Peyer's patch (tissue), 4 donors: ENCODE data around the gene TRIM74. TPM values are rescaled to one million over a fixed set of nuclear protein-coding genes. Genes with fewer than 3 reads are reported as not detected.
A peak's percentile ranks its signal among the peaks of the same experiment; 100 is the strongest.
"Not testable (repeated sequence)": the region's sequence is repeated elsewhere in the genome, so short reads cannot be mapped to it uniquely, and the experiment has no call there.

Experiments used
- DNase-seq, 3 donors: peaks; one replicate each; pipeline ENCODE4 v3.0.0-alpha.2; 2017 to 2019
- H3K27ac ChIP-seq, 4 donors: fragments of 200-600 bp; sonication (generic); one replicate each; pipeline ENCODE4 v1.5.1; 2016 to 2019
- H3K27me3 ChIP-seq, 2 donors: fragments of 200-600 bp; sonication (generic); one replicate each; pipeline ENCODE4 v1.5.1; 2019
- H3K36me3 ChIP-seq, 3 donors: fragments of 200-600 bp; sonication (generic); one replicate each; pipeline ENCODE4 v1.5.1; 2016 to 2019
- H3K4me1 ChIP-seq, 4 donors: fragments of 200-600 bp; sonication (generic); one replicate each; pipeline ENCODE4 v1.5.1; 2016 to 2019
- H3K4me3 ChIP-seq, 4 donors: fragments of 200-600 bp; sonication (generic); 1 replicate in 3 of 4; 2 replicates in 1 of 4; pipeline ENCODE4 v1.5.1; 2016 to 2019; ENCODE audit warnings: mild to moderate bottlenecking in 1 of 4
- H3K9me3 ChIP-seq, 4 donors: fragments of 200-600 bp; sonication (generic); one replicate each; pipeline ENCODE4 v1.5.1; 2016 to 2019; ENCODE audit warnings: mild to moderate bottlenecking in 1 of 4
- CTCF ChIP-seq, 6 experiments: fragments of 450-650 bp in 4 of 6; fragments of 200-600 bp in 2 of 6; sonication (generic) in 1 of 6; IDR thresholded peaks; one replicate each; pipeline ENCODE4 v1.5.1; 2017 to 2019; ENCODE audit warnings: antibody characterized with exemption in 6 of 6, mild to moderate bottlenecking in 3 of 6, moderate library complexity in 1 of 6
- POLR2A ChIP-seq, 2 donors: fragments of 450-650 bp; IDR thresholded peaks; one replicate each; pipeline ENCODE4 v1.5.1; 2017; ENCODE audit warnings: antibody characterized with exemption in 2 of 2, mild to moderate bottlenecking in 2 of 2, moderate library complexity in 2 of 2
- total RNA-seq, 4 donors: library from RNA; depleted of rRNA; stranded (reverse); fragments of >200 nt; gene quantifications; one replicate each; pipeline ENCODE4 v1.1.0, GENCODE V29; 2016

TRIM74 gene
- total RNA-seq = 1 to 10 TPM in 3 of 4 donors, not detected in 1; 1.8 to 3.2 (median 1.9) TPM

GRCh38 chr7:72968980-72969516, at the start of gene TRIM74:
TRIM74 (minus strand) TSS chr7:72969466; CDS start chr7:72966157, 3,309 bp downstream.
- H3K4me1 ChIP-seq, H3K27ac ChIP-seq, H3K4me3 ChIP-seq, H3K9me3 ChIP-seq, H3K36me3 ChIP-seq, H3K27me3 ChIP-seq: not testable (repeated sequence)
- DNase-seq = peak in 1 of 3 donors; percentile 24

- not testable (repeated sequence) for H3K9me3 ChIP-seq, H3K27ac ChIP-seq, H3K4me1 ChIP-seq, H3K27me3 ChIP-seq, H3K36me3 ChIP-seq
- peak overlapping the region in 3 of 4 donors; percentile 12 to 71 (median 37) for H3K4me3 ChIP-seq
- peak in 1 of 3 donors; percentile 46 for DNase-seq
Observed at GRCh38 chr7:73006491-73006890, 37.2 kb upstream of the TRIM74 start.

- H3K9me3 ChIP-seq, H3K27me3 ChIP-seq, H3K36me3 ChIP-seq, H3K4me1 ChIP-seq: not testable (repeated sequence)
- peak; percentile 73 to 95 (median 81) for DNase-seq
- TF ChIP-seq CTCF (IDR thresholded peaks at IDR 0.05) = peak in 1 of 6 experiments; percentile 7
- TF ChIP-seq POLR2A (IDR thresholded peaks at IDR 0.05) = peak; percentile 65 to 79
- Histone ChIP-seq H3K27ac (peak overlapping the region; percentile 76 to 93 (median 92)), H3K4me3 (peak overlapping the region; percentile 45 to 71 (median 70))
Observed at GRCh38 chr7:73005693-73006447, 36.6 kb upstream of the TRIM74 start.

- not testable (repeated sequence) for H3K4me1 ChIP-seq, H3K27me3 ChIP-seq, H3K36me3 ChIP-seq, H3K9me3 ChIP-seq
- peak in 2 of 3 donors; percentile 76 to 93 for DNase-seq
- peak overlapping the region; percentile 45 to 71 (median 70) for H3K4me3 ChIP-seq
- peak overlapping the region; percentile 76 to 93 (median 92) for H3K27ac ChIP-seq
Observed at GRCh38 chr7:73005356-73005692, 36.1 kb upstream of the TRIM74 start.

GRCh38 chr7:72997887-72998468, 28.7 kb upstream of the TRIM74 start:
- not testable (repeated sequence) for DNase-seq, H3K9me3 ChIP-seq, H3K4me3 ChIP-seq, H3K36me3 ChIP-seq, H3K4me1 ChIP-seq, H3K27ac ChIP-seq, H3K27me3 ChIP-seq

- H3K27me3 ChIP-seq, DNase-seq, H3K36me3 ChIP-seq, H3K27ac ChIP-seq, H3K4me3 ChIP-seq, H3K4me1 ChIP-seq, H3K9me3 ChIP-seq: not testable (repeated sequence)
Observed at GRCh38 chr7:72997447-72997846, 28.2 kb upstream of the TRIM74 start.

- H3K4me3 ChIP-seq, H3K9me3 ChIP-seq, DNase-seq, H3K27ac ChIP-seq, H3K4me1 ChIP-seq, H3K36me3 ChIP-seq, H3K27me3 ChIP-seq: not testable (repeated sequence)
Observed at GRCh38 chr7:72995484-72995883, 26.2 kb upstream of the TRIM74 start.

- H3K27ac ChIP-seq, H3K9me3 ChIP-seq, H3K4me1 ChIP-seq, H3K27me3 ChIP-seq, DNase-seq, H3K4me3 ChIP-seq, H3K36me3 ChIP-seq: not testable (repeated sequence)
Observed at GRCh38 chr7:72990146-72990913, 21.1 kb upstream of the TRIM74 start.

- not testable (repeated sequence) for H3K4me3 ChIP-seq, DNase-seq, H3K27me3 ChIP-seq, H3K9me3 ChIP-seq, H3K4me1 ChIP-seq, H3K36me3 ChIP-seq, H3K27ac ChIP-seq
Observed at GRCh38 chr7:72982084-72982483, 12.8 kb upstream of the TRIM74 start.

GRCh38 chr7:72980382-72980781, 11.1 kb upstream of the TRIM74 start:
- H3K36me3 ChIP-seq, H3K27me3 ChIP-seq, H3K27ac ChIP-seq, H3K9me3 ChIP-seq, H3K4me3 ChIP-seq, H3K4me1 ChIP-seq: not testable (repeated sequence)
- DNase-seq = peak in 1 of 3 donors; percentile 27

GRCh38 chr7:72976434-72976833, 7.2 kb upstream of the TRIM74 start:
- H3K27ac ChIP-seq, H3K27me3 ChIP-seq, H3K36me3 ChIP-seq, H3K9me3 ChIP-seq, H3K4me1 ChIP-seq, H3K4me3 ChIP-seq: not testable (repeated sequence)
- DNase-seq = peak in 1 of 3 donors; percentile 8

- not testable (repeated sequence) for H3K27ac ChIP-seq, H3K27me3 ChIP-seq, H3K36me3 ChIP-seq, H3K4me3 ChIP-seq, H3K4me1 ChIP-seq, H3K9me3 ChIP-seq
- DNase-seq = peak in 2 of 3 donors; percentile 19 to 44
Observed at GRCh38 chr7:72975656-72976286, 6.5 kb upstream of the TRIM74 start.

GRCh38 chr7:72974781-72975180, 5.5 kb upstream of the TRIM74 start:
- DNase-seq, H3K27me3 ChIP-seq, H3K9me3 ChIP-seq, H3K4me1 ChIP-seq, H3K36me3 ChIP-seq, H3K27ac ChIP-seq, H3K4me3 ChIP-seq: not testable (repeated sequence)
